Measurements from ENCODE around the gene IFNAR1. TPM values are rescaled to one million over a fixed set of nuclear protein-coding genes. Genes with fewer than 3 reads are reported as not detected.
"Not testable (repeated sequence)": the region's sequence is repeated elsewhere in the genome, so short reads cannot be mapped to it uniquely, and the experiment has no call there.

The IFNAR1 gene
- total RNA-seq, 1 donor: 4.6 TPM

- no peak for DNase-seq (ENCODE audit: low read depth in 2 of 3, low spot score in 2 of 3)
Measured at GRCh38 chr21:33374080-33374449, 49.3 kb downstream of the IFNAR1 start.

GRCh38 chr21:33374450-33375096, 49.8 kb downstream of the IFNAR1 start:
- DNase-seq (ENCODE audit: low read depth in 2 of 3, low spot score in 2 of 3): peak in 2 of 3 donors; percentile 56 to 70

GRCh38 chr21:33375101-33375644, 50.4 kb downstream of the IFNAR1 start:
- DNase-seq (ENCODE audit: low read depth in 2 of 3, low spot score in 2 of 3): no peak

- DNase-seq (ENCODE audit: low read depth in 2 of 3, low spot score in 2 of 3): no peak
Measured at GRCh38 chr21:33377221-33377920, 52.6 kb downstream of the IFNAR1 start.

- no peak for DNase-seq (ENCODE audit: low read depth in 2 of 3, low spot score in 2 of 3)
Measured at GRCh38 chr21:33378081-33378480, 53.3 kb downstream of the IFNAR1 start.

GRCh38 chr21:33379934-33380333, 55.2 kb downstream of the IFNAR1 start:
- DNase-seq (ENCODE audit: low read depth in 2 of 3, low spot score in 2 of 3): peak in 1 of 3 donors; percentile 47

GRCh38 chr21:33380483-33380998, 55.8 kb downstream of the IFNAR1 start:
- DNase-seq (ENCODE audit: low read depth in 2 of 3, low spot score in 2 of 3): peak in 2 of 3 donors; percentile 83 to 90

- DNase-seq (ENCODE audit: low read depth in 2 of 3, low spot score in 2 of 3): not testable (repeated sequence)
Measured at GRCh38 chr21:33381381-33381780, 56.6 kb downstream of the IFNAR1 start.

GRCh38 chr21:33383056-33383888, 58.5 kb downstream of the IFNAR1 start:
- DNase-seq (ENCODE audit: low read depth in 2 of 3, low spot score in 2 of 3): peak; percentile 42 to 82 (median 63)

- DNase-seq (ENCODE audit: low read depth in 2 of 3, low spot score in 2 of 3): no peak
Measured at GRCh38 chr21:33384841-33385331, 60.1 kb downstream of the IFNAR1 start.

- DNase-seq (ENCODE audit: low read depth in 2 of 3, low spot score in 2 of 3): no peak
Measured at GRCh38 chr21:33386222-33386784, 61.5 kb downstream of the IFNAR1 start.

GRCh38 chr21:33387294-33387693, 62.5 kb downstream of the IFNAR1 start:
- DNase-seq (ENCODE audit: low read depth in 2 of 3, low spot score in 2 of 3): no peak

GRCh38 chr21:33388188-33388587, 63.4 kb downstream of the IFNAR1 start:
- no peak for DNase-seq (ENCODE audit: low read depth in 2 of 3, low spot score in 2 of 3)

- no peak for DNase-seq (ENCODE audit: low read depth in 2 of 3, low spot score in 2 of 3)
Measured at GRCh38 chr21:33390479-33390878, 65.7 kb downstream of the IFNAR1 start.

GRCh38 chr21:33391656-33392055, 66.9 kb downstream of the IFNAR1 start:
- DNase-seq (ENCODE audit: low read depth in 2 of 3, low spot score in 2 of 3): no peak

- DNase-seq (ENCODE audit: low read depth in 2 of 3, low spot score in 2 of 3): no peak
Measured at GRCh38 chr21:33392284-33392985, 67.7 kb downstream of the IFNAR1 start.

- no peak for DNase-seq (ENCODE audit: low read depth in 2 of 3, low spot score in 2 of 3)
Measured at GRCh38 chr21:33393348-33393747, 68.6 kb downstream of the IFNAR1 start.

- no peak for DNase-seq (ENCODE audit: low read depth in 2 of 3, low spot score in 2 of 3)
Measured at GRCh38 chr21:33394260-33394659, 69.5 kb downstream of the IFNAR1 start.

- DNase-seq (ENCODE audit: low read depth in 2 of 3, low spot score in 2 of 3): peak in 1 of 3 donors; percentile 21
Measured at GRCh38 chr21:33395891-33396331, 71.1 kb downstream of the IFNAR1 start.

GRCh38 chr21:33396436-33396835, 71.7 kb downstream of the IFNAR1 start:
- DNase-seq (ENCODE audit: low read depth in 2 of 3, low spot score in 2 of 3): no peak
